Lower lobe of right lung (tissue), 2 donors: ENCODE results near the gene ABRACL. TPM values are rescaled to one million over a fixed set of nuclear protein-coding genes. Genes with fewer than 3 reads are reported as not detected.

Experiments used
- ATAC-seq, 2 donors: fragments of 200-7000 bp; cut with Tn5 transposase; one replicate each; pipeline ENCODE4 v1.9.1; 2020 to 2022; ENCODE audit warnings: mild to moderate bottlenecking in 2 of 2, moderate library complexity in 2 of 2
- DNase-seq: peaks from one replicate; pipeline ENCODE4 v3.0.0-alpha.2; 2020
- H3K27ac ChIP-seq: fragments of 200-600 bp; one replicate; pipeline ENCODE4 v1.8.0; 2022
- H3K27me3 ChIP-seq: fragments of 200-600 bp; one replicate; pipeline ENCODE4 v1.8.0; 2022; ENCODE audit warnings: low read depth
- H3K36me3 ChIP-seq: fragments of 200-600 bp; one replicate; pipeline ENCODE4 v1.8.0; 2022; ENCODE audit warnings: mild to moderate bottlenecking
- H3K4me1 ChIP-seq: fragments of 200-600 bp; one replicate; pipeline ENCODE4 v1.8.0; 2022
- H3K4me3 ChIP-seq: fragments of 200-600 bp; one replicate; pipeline ENCODE4 v1.8.0; 2022; ENCODE audit warnings: mild to moderate bottlenecking
- H3K9me3 ChIP-seq: fragments of 200-600 bp; one replicate; pipeline ENCODE4 v1.8.0; 2022
- intact Hi-C: fragments of 100-400 bp; cut with DNase I; formaldehyde crosslinking; loops from one replicate; pipeline ENCODE4 v1.11.0; 2022
- total RNA-seq: library from RNA; stranded (reverse); fragmentation: NEBNext Ultra II Directional; extraction: Animal tissue kit (Norgen Biotek cat#: 25700); gene quantifications from one replicate; pipeline ENCODE4 v1.2.1, GENCODE V29; 2021
- TF ChIP-seq, protein P1 (sequence below): fragments of 200-600 bp; IDR thresholded peaks from one replicate; pipeline ENCODE4 v1.8.0; 2022; ENCODE audit warnings: antibody characterized with exemption, mild to moderate bottlenecking
- donor health status: DM: no; HTN: yes; CAD: no; lungs with severe emphysema.

Gene ABRACL
- total RNA-seq, 1 donor from 2014 or later, result 42.4 TPM

DNA sequence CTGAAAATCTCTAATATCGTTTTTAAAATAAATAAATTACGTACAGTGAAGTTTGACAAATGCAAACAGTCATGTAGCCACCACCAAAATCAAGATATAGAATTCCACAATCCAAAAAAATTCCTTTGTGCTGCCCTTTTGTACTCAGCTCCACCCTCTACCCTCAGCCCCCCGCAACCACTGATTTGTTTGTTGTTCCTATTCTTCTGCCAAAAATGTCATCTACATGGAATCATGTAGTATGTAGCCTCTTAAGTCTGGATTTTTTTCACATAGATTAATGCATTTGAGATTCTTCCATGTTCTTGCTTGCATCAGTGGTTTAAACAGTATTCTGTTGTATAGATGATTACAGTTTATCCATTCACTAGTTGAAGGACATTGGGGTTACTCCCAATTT, 32.0 kb upstream of the ABRACL start:
- H3K36me3 ChIP-seq, result no peaks in the 10 kb centered on the region
- H3K9me3 ChIP-seq, result no peaks in the 10 kb centered on the region
- no peaks in the 10 kb centered on the region for H3K27me3 ChIP-seq
- TF ChIP-seq, protein P1, sequence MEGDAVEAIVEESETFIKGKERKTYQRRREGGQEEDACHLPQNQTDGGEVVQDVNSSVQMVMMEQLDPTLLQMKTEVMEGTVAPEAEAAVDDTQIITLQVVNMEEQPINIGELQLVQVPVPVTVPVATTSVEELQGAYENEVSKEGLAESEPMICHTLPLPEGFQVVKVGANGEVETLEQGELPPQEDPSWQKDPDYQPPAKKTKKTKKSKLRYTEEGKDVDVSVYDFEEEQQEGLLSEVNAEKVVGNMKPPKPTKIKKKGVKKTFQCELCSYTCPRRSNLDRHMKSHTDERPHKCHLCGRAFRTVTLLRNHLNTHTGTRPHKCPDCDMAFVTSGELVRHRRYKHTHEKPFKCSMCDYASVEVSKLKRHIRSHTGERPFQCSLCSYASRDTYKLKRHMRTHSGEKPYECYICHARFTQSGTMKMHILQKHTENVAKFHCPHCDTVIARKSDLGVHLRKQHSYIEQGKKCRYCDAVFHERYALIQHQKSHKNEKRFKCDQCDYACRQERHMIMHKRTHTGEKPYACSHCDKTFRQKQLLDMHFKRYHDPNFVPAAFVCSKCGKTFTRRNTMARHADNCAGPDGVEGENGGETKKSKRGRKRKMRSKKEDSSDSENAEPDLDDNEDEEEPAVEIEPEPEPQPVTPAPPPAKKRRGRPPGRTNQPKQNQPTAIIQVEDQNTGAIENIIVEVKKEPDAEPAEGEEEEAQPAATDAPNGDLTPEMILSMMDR, result no peak
- no peak overlapping the region for H3K4me3 ChIP-seq
- no peak overlapping the region for H3K27ac ChIP-seq
- DNase-seq (no peak), ATAC-seq (peak in 1 of 2 donors; percentile 66)
- intact Hi-C loops, result no loop called here
- H3K4me1 ChIP-seq, result no peaks in the 10 kb centered on the region

DNA sequence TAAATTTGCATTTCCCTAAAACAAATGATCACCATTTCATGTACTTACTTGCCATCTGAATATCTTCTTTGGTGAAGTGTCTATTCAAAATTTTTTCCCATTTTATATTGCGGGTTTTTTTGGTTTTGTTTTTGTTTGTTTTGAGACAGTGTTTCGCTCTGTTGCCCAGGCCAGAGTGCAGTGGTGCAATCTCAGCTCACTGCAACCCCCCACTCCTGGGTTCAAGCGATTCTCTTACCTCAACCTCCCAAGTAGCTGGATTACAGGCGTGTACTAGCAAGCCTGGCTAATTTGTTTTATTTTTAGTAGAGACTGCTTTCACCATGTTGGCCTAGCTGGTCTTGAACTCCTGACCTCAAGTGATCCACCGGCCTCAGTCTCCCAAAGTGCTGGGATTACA, 31.4 kb upstream of the ABRACL start:
- no peak for ATAC-seq
- no peak overlapping the region for H3K27ac ChIP-seq
- intact Hi-C loops, result no loop called here

DNA sequence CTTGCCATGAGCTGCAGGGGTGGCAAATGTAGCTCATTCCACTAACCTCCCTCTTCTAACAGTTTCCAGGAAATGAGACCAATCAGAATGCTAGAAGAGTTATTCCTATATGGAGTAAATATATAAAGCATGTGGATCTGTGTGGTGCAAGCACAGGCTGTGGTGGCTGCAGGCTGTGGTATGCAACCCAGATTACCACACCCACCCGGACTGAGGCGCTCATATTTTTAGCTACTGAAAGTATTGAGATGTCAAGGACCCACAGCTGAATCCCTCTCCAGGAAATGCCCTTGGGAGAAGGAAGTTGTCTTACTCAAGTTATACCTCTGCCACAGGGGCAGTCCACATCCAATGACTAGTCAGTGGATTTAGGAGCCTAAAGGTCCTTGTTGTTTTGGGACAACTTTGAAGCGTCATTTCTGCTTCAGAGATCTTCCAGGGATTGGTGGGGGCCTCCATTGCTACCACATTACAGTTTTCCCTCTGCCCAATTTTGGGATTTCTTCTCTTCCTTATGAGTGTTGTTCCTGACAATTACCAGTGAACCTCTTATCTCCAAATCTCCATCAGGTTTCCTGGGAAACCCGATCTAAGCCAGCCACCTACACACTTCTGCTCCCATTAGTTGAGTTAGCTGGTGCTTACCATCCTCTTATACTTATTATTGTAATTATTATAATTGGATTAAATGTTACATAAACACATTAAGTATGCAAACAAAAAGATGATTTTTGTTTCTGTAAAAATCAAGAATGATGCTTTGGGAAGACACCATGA, 28.4 kb upstream of the ABRACL start:
- TF ChIP-seq, protein P1, result no peak
- DNase-seq (no peak), ATAC-seq (no peak)
- Histone ChIP-seq H3K27me3 (no peaks in the 10 kb centered on the region), H3K27ac (no peak overlapping the region), H3K36me3 (no peaks in the 10 kb centered on the region), H3K4me1 (no peaks in the 10 kb centered on the region), H3K4me3 (no peak overlapping the region), H3K9me3 (no peaks in the 10 kb centered on the region)
- intact Hi-C loops, result no loop called here

More for the DNA sequence above, 31.4 kb upstream of the ABRACL start:
- Histone ChIP-seq H3K27me3 (no peaks in the 10 kb centered on the region), H3K4me3 (no peak overlapping the region), H3K4me1 (no peaks in the 10 kb centered on the region), H3K36me3 (no peaks in the 10 kb centered on the region), H3K9me3 (no peaks in the 10 kb centered on the region)
- TF ChIP-seq, protein P1, result no peak
- DNase-seq, result no peak

DNA sequence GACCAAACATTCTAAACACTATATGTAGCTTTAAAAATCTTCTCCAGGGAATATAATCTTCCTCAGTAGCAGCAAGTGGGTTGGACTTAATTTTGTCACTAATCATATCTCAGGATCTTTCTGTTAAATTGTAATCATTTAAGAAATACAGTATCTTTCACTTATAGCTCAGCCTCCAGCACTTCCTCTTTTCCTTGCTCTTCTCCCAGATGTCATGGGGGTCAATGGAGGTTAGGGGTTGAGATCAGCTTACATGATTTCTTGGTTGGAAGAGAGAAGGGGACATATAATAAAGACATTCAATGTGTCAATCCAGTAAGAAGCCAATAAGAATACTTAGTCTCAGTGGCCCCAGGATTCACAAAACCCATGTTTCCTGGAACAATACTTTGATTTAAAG, 24.8 kb upstream of the ABRACL start:
- Histone ChIP-seq H3K27me3 (no peaks in the 10 kb centered on the region), H3K27ac (no peak overlapping the region), H3K9me3 (no peaks in the 10 kb centered on the region), H3K4me3 (no peak overlapping the region), H3K4me1 (no peaks in the 10 kb centered on the region), H3K36me3 (no peaks in the 10 kb centered on the region)
- no peak for ATAC-seq
- no peak for DNase-seq
- intact Hi-C loops, result no loop called here
- TF ChIP-seq, protein P1, result no peak

DNA sequence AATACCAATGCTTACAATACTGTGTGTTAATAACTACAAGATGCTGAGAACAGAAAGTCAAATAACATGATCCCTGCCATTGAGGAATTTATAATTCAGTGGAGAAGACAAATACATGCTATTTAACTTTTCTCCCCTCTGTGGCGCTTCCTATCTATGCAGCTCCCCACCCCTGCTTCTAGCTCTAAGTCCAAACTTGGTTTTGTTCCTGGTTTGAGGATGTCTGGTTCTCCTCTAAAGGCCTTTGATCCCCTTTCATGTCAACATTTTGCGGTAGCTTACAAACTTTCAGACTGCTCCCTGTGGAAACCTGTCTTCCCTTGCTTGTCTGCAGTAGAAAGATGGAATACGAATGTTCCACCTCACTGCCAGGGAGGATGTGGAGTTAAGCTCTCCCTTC, 22.1 kb upstream of the ABRACL start:
- no peaks in the 10 kb centered on the region for H3K9me3 ChIP-seq
- intact Hi-C loops, result no loop called here
- no peaks in the 10 kb centered on the region for H3K36me3 ChIP-seq
- no peaks in the 10 kb centered on the region for H3K4me1 ChIP-seq
- H3K27ac ChIP-seq, result no peak overlapping the region
- no peak for ATAC-seq
- H3K4me3 ChIP-seq, result no peak overlapping the region
- TF ChIP-seq, protein P1, result no peak
- no peaks in the 10 kb centered on the region for H3K27me3 ChIP-seq
- DNase-seq, result no peak
